K562 (cell line): ENCODE data around the gene CDK5RAP3. TPM values are rescaled to one million over a fixed set of nuclear protein-coding genes. Genes with fewer than 3 reads are reported as not detected.

Experiments
- ATF1 ChIP-seq, 2 experiments: fragments of 450-650 bp in 1 of 2; IDR thresholded peaks; 2 replicates each; pipeline ENCODE4 v1.6.1; 2016; ENCODE audit warnings: missing compliant biosample characterization in 1 of 2, missing genetic modification characterization in 1 of 2
- BACH1 ChIP-seq: fragments of 200-800 bp; sonication (Bioruptor generic); IDR thresholded peaks from 2 replicates; pipeline ENCODE4 v1.6.1; 2016; ENCODE audit warnings: missing genetic modification characterization, missing compliant biosample characterization
- CCAR2 ChIP-seq: fragments of 200-400 bp; formaldehyde crosslinking; IDR thresholded peaks from 2 replicates; pipeline ENCODE4 v1.6.1; 2017; ENCODE audit warnings: mild to moderate bottlenecking, low read depth, low read length
- HLTF ChIP-seq: fragments of 450-650 bp; IDR thresholded peaks from 2 replicates; pipeline ENCODE4 v1.6.1; 2016
- PCBP1 ChIP-seq: fragments of 200-400 bp; formaldehyde crosslinking; IDR thresholded peaks from 2 replicates; pipeline ENCODE4 v1.6.1; 2018; ENCODE audit warnings: mild to moderate bottlenecking, low read depth, low read length; ENCODE audit not compliant: poor library complexity, severe bottlenecking
- RAD21 ChIP-seq, 2 experiments: fragments of 250-450 bp in 1 of 2; fragments of 450-650 bp in 1 of 2; sonication (Bioruptor Pico) in 1 of 2; formaldehyde crosslinking in 1 of 2; IDR thresholded peaks in 1 of 2; conservative IDR thresholded peaks in 1 of 2; 2 replicates each; pipeline versions ENCODE4 v1.4.0 to v1.8.0; 2020 to 2022; ENCODE audit warnings: mild to moderate bottlenecking in 2 of 2, moderate library complexity in 1 of 2
- RBM17 ChIP-seq: fragments of 200-400 bp; formaldehyde crosslinking; IDR thresholded peaks from 2 replicates; pipeline ENCODE4 v1.6.1; 2017; ENCODE audit warnings: low read depth, mild to moderate bottlenecking, low read length, borderline replicate concordance
- RHOXF2B ChIP-seq: fragments of 250-450 bp; sonication (Bioruptor Pico); conservative IDR thresholded peaks from 2 replicates; pipeline ENCODE4 v1.5.1; 2021
- STAT5B ChIP-seq: fragments of 250-450 bp; sonication (Bioruptor Pico); IDR thresholded peaks from 2 replicates; pipeline ENCODE4 v1.8.0; 2021; ENCODE audit warnings: mild to moderate bottlenecking, inconsistent platforms
- WHSC1 ChIP-seq: IDR thresholded peaks from one replicate; pipeline ENCODE4 v1.6.1; 2012; ENCODE audit warnings: low read length, control low read depth, inconsistent platforms
- ZNF507 ChIP-seq: conservative IDR thresholded peaks from 2 replicates; pipeline ENCODE4 v1.6.1; 2017; ENCODE audit warnings: missing genetic modification characterization, missing compliant biosample characterization
- ZNF668 ChIP-seq: fragments of 250-450 bp; sonication (Bioruptor Pico); IDR thresholded peaks from 2 replicates; pipeline ENCODE4 v1.8.0; 2022; ENCODE audit warnings: mild to moderate bottlenecking, inconsistent platforms
- polyA plus RNA-seq, 8 experiments: library from polyadenylated mRNA; depleted of rRNA in 4 of 8; stranded (reverse) in 5 of 8; unstranded in 3 of 8; fragments of >200 nt; fragmentation: Nextera tagmentation in 2 of 8; fragmentation: Illumina TruSeq in 1 of 8; extraction: Ambion mirVana in 2 of 8; extraction: Trizol in 1 of 8; gene quantifications; 2 replicates each; pipeline versions ENCODE4 v1.2.1 to v1.2.3, GENCODE V29; 2011 to 2014; ENCODE audit warnings: inconsistent platforms in 1 of 8, missing spikeins in 1 of 8
- total RNA-seq, 7 experiments: library from RNA; depleted of rRNA in 6 of 7; stranded (reverse); fragments of >200 nt in 6 of 7; fragmentation: Illumina TruSeq in 2 of 7; extraction: Trizol in 2 of 7; gene quantifications; 2 replicates each; pipeline versions ENCODE4 v1.2.1 to v1.2.3, GENCODE V29; 2011 to 2021; ENCODE audit warnings: low replicate concordance in 1 of 7
- TF ChIP-seq, protein P1 (sequence below), 2 experiments: fragments of 450-650 bp in 1 of 2; sonication (generic) in 1 of 2; formaldehyde crosslinking in 1 of 2; IDR thresholded peaks; 2 replicates each; pipeline versions ENCODE4 v1.7.1 to v1.9.0; 2016 to 2022; ENCODE audit warnings: inconsistent platforms in 1 of 2, mild to moderate bottlenecking in 1 of 2, missing genetic modification reagents in 1 of 2
- TF ChIP-seq, protein P2 (sequence below): fragments of 450-650 bp; formaldehyde crosslinking; IDR thresholded peaks from 2 replicates; pipeline ENCODE4 v1.4.0; 2020; ENCODE audit warnings: mild to moderate bottlenecking, moderate library complexity
- TF ChIP-seq, protein P3 (sequence below): IDR thresholded peaks from 2 replicates; pipeline ENCODE4 v1.6.1; 2016; ENCODE audit warnings: missing genetic modification characterization, missing compliant biosample characterization

CDK5RAP3 gene
- total and polyA plus RNA-seq, 9 of the 15 experiments (the other 6 are each of a cell fraction or from before 2014, with no cell fraction given): 44.2 to 202 (median 91.5) TPM

GRCh38 chr17:48025040-48025903, 54.4 kb downstream of the CDK5RAP3 start (continued):
- TF ChIP-seq, protein P1, sequence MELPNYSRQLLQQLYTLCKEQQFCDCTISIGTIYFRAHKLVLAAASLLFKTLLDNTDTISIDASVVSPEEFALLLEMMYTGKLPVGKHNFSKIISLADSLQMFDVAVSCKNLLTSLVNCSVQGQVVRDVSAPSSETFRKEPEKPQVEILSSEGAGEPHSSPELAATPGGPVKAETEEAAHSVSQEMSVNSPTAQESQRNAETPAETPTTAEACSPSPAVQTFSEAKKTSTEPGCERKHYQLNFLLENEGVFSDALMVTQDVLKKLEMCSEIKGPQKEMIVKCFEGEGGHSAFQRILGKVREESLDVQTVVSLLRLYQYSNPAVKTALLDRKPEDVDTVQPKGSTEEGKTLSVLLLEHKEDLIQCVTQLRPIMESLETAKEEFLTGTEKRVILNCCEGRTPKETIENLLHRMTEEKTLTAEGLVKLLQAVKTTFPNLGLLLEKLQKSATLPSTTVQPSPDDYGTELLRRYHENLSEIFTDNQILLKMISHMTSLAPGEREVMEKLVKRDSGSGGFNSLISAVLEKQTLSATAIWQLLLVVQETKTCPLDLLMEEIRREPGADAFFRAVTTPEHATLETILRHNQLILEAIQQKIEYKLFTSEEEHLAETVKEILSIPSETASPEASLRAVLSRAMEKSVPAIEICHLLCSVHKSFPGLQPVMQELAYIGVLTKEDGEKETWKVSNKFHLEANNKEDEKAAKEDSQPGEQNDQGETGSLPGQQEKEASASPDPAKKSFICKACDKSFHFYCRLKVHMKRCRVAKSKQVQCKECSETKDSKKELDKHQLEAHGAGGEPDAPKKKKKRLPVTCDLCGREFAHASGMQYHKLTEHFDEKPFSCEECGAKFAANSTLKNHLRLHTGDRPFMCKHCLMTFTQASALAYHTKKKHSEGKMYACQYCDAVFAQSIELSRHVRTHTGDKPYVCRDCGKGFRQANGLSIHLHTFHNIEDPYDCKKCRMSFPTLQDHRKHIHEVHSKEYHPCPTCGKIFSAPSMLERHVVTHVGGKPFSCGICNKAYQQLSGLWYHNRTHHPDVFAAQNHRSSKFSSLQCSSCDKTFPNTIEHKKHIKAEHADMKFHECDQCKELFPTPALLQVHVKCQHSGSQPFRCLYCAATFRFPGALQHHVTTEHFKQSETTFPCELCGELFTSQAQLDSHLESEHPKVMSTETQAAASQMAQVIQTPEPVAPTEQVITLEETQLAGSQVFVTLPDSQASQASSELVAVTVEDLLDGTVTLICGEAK (IDR thresholded peaks at IDR 0.05): no peak
- TF ChIP-seq, protein P1 (CRISPR knock-in tag; IDR thresholded peaks at IDR 0.05): no peak
- TF ChIP-seq CCAR2 (no peak), ZNF668 (CRISPR knock-in tag) (no peak), WHSC1 (no peak), ZNF507 (tag) (no peak), RBM17 (no peak), RAD21 (CRISPR knock-in tag; conservative IDR thresholded peaks at IDR 0.05 in 1 of 2, IDR thresholded peaks at IDR 0.05 in 1 of 2) (peak; percentile 84 to 92), ATF1 (CRISPR knock-in tag; IDR thresholded peaks at IDR 0.05) (no peak), ATF1 (tag; IDR thresholded peaks at IDR 0.05) (no peak), HLTF (no peak), BACH1 (no peak), STAT5B (CRISPR knock-in tag) (no peak), PCBP1 (no peak), RHOXF2B (CRISPR knock-in tag) (no peak)
- TF ChIP-seq, protein P2, sequence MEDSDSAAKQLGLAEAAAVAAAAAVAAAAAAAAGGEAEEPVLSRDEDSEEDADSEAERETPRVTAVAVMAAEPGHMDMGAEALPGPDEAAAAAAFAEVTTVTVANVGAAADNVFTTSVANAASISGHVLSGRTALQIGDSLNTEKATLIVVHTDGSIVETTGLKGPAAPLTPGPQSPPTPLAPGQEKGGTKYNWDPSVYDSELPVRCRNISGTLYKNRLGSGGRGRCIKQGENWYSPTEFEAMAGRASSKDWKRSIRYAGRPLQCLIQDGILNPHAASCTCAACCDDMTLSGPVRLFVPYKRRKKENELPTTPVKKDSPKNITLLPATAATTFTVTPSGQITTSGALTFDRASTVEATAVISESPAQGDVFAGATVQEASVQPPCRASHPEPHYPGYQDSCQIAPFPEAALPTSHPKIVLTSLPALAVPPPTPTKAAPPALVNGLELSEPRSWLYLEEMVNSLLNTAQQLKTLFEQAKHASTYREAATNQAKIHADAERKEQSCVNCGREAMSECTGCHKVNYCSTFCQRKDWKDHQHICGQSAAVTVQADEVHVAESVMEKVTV: peak; percentile 85
- TF ChIP-seq, protein P3, sequence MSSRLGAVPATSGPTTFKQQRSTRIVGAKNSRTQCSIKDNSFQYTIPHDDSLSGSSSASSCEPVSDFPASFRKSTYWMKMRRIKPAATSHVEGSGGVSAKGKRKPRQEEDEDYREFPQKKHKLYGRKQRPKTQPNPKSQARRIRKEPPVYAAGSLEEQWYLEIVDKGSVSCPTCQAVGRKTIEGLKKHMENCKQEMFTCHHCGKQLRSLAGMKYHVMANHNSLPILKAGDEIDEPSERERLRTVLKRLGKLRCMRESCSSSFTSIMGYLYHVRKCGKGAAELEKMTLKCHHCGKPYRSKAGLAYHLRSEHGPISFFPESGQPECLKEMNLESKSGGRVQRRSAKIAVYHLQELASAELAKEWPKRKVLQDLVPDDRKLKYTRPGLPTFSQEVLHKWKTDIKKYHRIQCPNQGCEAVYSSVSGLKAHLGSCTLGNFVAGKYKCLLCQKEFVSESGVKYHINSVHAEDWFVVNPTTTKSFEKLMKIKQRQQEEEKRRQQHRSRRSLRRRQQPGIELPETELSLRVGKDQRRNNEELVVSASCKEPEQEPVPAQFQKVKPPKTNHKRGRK (tag): no peak
